Sciatic nerve (tissue), 2 donors: ENCODE results near the gene DMRT3. TPM values are rescaled to one million over a fixed set of nuclear protein-coding genes. Genes with fewer than 3 reads are reported as not detected.

Experiments
- ATAC-seq: fragments of 200-7000 bp; cut with Tn5 transposase; one replicate; pipeline ENCODE4 v1.9.1; 2020; ENCODE audit warnings: mild to moderate bottlenecking, moderate library complexity
- DNase-seq: peaks from one replicate; pipeline ENCODE4 v3.0.0-alpha.2; 2020; ENCODE audit warnings: low spot score
- intact Hi-C: fragments of 100-400 bp; cut with DNase I; formaldehyde crosslinking; loops from one replicate; pipeline ENCODE4 v1.14.2; 2022
- total RNA-seq: library from RNA; stranded (reverse); fragmentation: NEBNext Ultra II Directional; extraction: Animal tissue kit (Norgen Biotek cat#: 25700); gene quantifications from one replicate; pipeline ENCODE4 v1.2.1, GENCODE V29; 2021
- donor health status: DM: no; HTN: no; CAD: no.
- donor health status: DM: no; HTN: no; CAD: no.

DMRT3 gene
- total RNA-seq, 1 donor from 2014 or later = 0.40 TPM

GRCh38 chr9:969310-970150 lies 6.9 kb upstream of the DMRT3 start:
- DNase-seq (no peak), ATAC-seq (no peak)
- intact Hi-C loops = no loop called here

- intact Hi-C loops = no loop called here
Observed at GRCh38 chr9:970151-970996, 6.1 kb upstream of the DMRT3 start.

GRCh38 chr9:971901-972500 lies 4.5 kb upstream of the DMRT3 start:
- DNase-seq (no peak), ATAC-seq (no peak)

More at GRCh38 chr9:970151-970996, 6.1 kb upstream of the DMRT3 start:
- DNase-seq (no peak), ATAC-seq (no peak)

GRCh38 chr9:972501-973294 lies 3.8 kb upstream of the DMRT3 start:
- no peak for DNase-seq
- intact Hi-C loops = no loop called here
- no peak for ATAC-seq

More at GRCh38 chr9:971901-972500, 4.5 kb upstream of the DMRT3 start:
- intact Hi-C loops = no loop called here

- no peak for DNase-seq
Observed at GRCh38 chr9:973295-973834, 3.1 kb upstream of the DMRT3 start.

GRCh38 chr9:974031-974995 lies 2.1 kb upstream of the DMRT3 start:
- DNase-seq (no peak), ATAC-seq (no peak)
- intact Hi-C loops = no loop called here

More at GRCh38 chr9:973295-973834, 3.1 kb upstream of the DMRT3 start:
- intact Hi-C loops = no loop called here
- ATAC-seq = no peak

GRCh38 chr9:974996-975739 lies 1.3 kb upstream of the DMRT3 start:
- intact Hi-C loops = no loop called here

GRCh38 chr9:975740-976257 lies 656 bp upstream of the DMRT3 start:
- DNase-seq (no peak), ATAC-seq (no peak)
- intact Hi-C loops = no loop called here

More at GRCh38 chr9:974996-975739, 1.3 kb upstream of the DMRT3 start:
- no peak for DNase-seq
- ATAC-seq = no peak

- intact Hi-C loops = no loop called here
- DNase-seq = no peak
- ATAC-seq = no peak
Observed at GRCh38 chr9:976943-977837, 735 bp downstream of the DMRT3 start.

- DNase-seq (no peak), ATAC-seq (no peak)
- intact Hi-C loops = no loop called here
Observed at GRCh38 chr9:977838-978830, 1.7 kb downstream of the DMRT3 start.

GRCh38 chr9:979983-980382 lies 3.5 kb downstream of the DMRT3 start:
- ATAC-seq (no peak), DNase-seq (no peak)
- intact Hi-C loops = no loop called here

GRCh38 chr9:980640-981039 lies 4.2 kb downstream of the DMRT3 start:
- DNase-seq (no peak), ATAC-seq (no peak)
- intact Hi-C loops = no loop called here

GRCh38 chr9:981491-981898 lies 5.0 kb downstream of the DMRT3 start:
- intact Hi-C loops = no loop called here
- no peak for ATAC-seq
- DNase-seq = no peak

GRCh38 chr9:982394-983230 lies 6.2 kb downstream of the DMRT3 start:
- intact Hi-C loops = no loop called here
- ATAC-seq (no peak), DNase-seq (no peak)
